ENCODE measurements around the gene KIF13A.
"Not testable (repeated sequence)": the region's sequence is repeated elsewhere in the genome, so short reads cannot be mapped to it uniquely, and the experiment has no call there.

Gene KIF13A

GRCh38 chr6:17894905-17895304 lies 92.5 kb downstream of the KIF13A start:
- DNase-seq = no peak

- DNase-seq = no peak
Observed at GRCh38 chr6:17894191-17894590, 93.2 kb downstream of the KIF13A start.

GRCh38 chr6:17892097-17892686 lies 95.2 kb downstream of the KIF13A start:
- DNase-seq = no peak

- no peak for DNase-seq
Observed at GRCh38 chr6:17890309-17890708, 97.1 kb downstream of the KIF13A start.

GRCh38 chr6:17889777-17890176 lies 97.7 kb downstream of the KIF13A start:
- not testable (repeated sequence) for DNase-seq

- no peak for DNase-seq
Observed at GRCh38 chr6:17886891-17887290, 100.5 kb downstream of the KIF13A start.

GRCh38 chr6:17885889-17886576 lies 101.4 kb downstream of the KIF13A start:
- no peak for DNase-seq

GRCh38 chr6:17884498-17885478 lies 102.6 kb downstream of the KIF13A start:
- no peak for DNase-seq

- DNase-seq = no peak
Observed at GRCh38 chr6:17883665-17884497, 103.6 kb downstream of the KIF13A start.

GRCh38 chr6:17881085-17881858 lies 106.2 kb downstream of the KIF13A start:
- DNase-seq = no peak

- no peak for DNase-seq
Observed at GRCh38 chr6:17879184-17879583, 108.3 kb downstream of the KIF13A start.

- no peak for DNase-seq
Observed at GRCh38 chr6:17878734-17879133, 108.7 kb downstream of the KIF13A start.

- no peak for DNase-seq
Observed at GRCh38 chr6:17877895-17878440, 109.5 kb downstream of the KIF13A start.

- peak; percentile 44 for DNase-seq
Observed at GRCh38 chr6:17877196-17877894, 110.1 kb downstream of the KIF13A start.

- DNase-seq = no peak
Observed at GRCh38 chr6:17874753-17875152, 112.7 kb downstream of the KIF13A start.

GRCh38 chr6:17872908-17873307 lies 114.5 kb downstream of the KIF13A start:
- DNase-seq = no peak

GRCh38 chr6:17871836-17872235 lies 115.6 kb downstream of the KIF13A start:
- DNase-seq = no peak

GRCh38 chr6:17871189-17871519 lies 116.3 kb downstream of the KIF13A start:
- DNase-seq = no peak

GRCh38 chr6:17870300-17871188 lies 116.9 kb downstream of the KIF13A start:
- no peak for DNase-seq

GRCh38 chr6:17869753-17870050 lies 117.7 kb downstream of the KIF13A start:
- no peak for DNase-seq
